ENCODE measurements around the gene GOPC. TPM values are rescaled to one million over a fixed set of nuclear protein-coding genes. Genes with fewer than 3 reads are reported as not detected.

The GOPC gene
- total and polyA plus RNA-seq, 2 of the 4 experiments (the other 2 are of a cell fraction), result 23.4 to 23.8 TPM

GRCh38 chr6:117514655-117515054, 87.7 kb downstream of the GOPC start:
- peaks cover 26 to 45% of the 10 kb centered on the region in 2 experiments for H3K79me1 ChIP-seq (ENCODE audit: low read depth in 1 of 2, low read length in 2 of 2)
- no peak overlapping the region for H2BK120ac ChIP-seq (ENCODE audit: low read depth, low read length)
- no peak overlapping the region for H2AFZ ChIP-seq (replicated peaks; ENCODE audit: low read length, poor library complexity)
- H2AK9ac ChIP-seq (replicated peaks; ENCODE audit: low read depth, low read length, poor library complexity), result no peak overlapping the region
- no peak overlapping the region for H2BK15ac ChIP-seq (ENCODE audit: low read depth, low read length)
- H2BK5ac ChIP-seq (ENCODE audit: low read depth, low read length, poor library complexity, severe bottlenecking), result no peak overlapping the region
- no CpG with 5 or more reads among the region's 1 CpG for WGBS, 2 experiments (ENCODE audit: extremely low coverage in 2 of 2, insufficient read length in 1 of 2)
- H3K27ac ChIP-seq (ENCODE audit: insufficient read depth, low read length), result no peak overlapping the region
- H3K14ac ChIP-seq (replicated peaks; ENCODE audit: low read depth, low read length), result no peak overlapping the region
- no peak overlapping the region for H4K91ac ChIP-seq (ENCODE audit: insufficient read depth, low read depth, low read length)
- no peaks in the 10 kb centered on the region for H3K27me3 ChIP-seq (ENCODE audit: control insufficient read depth, insufficient read depth, low read length)
- POLR2A ChIA-PET (ENCODE audit: unreplicated experiment), result no interaction called here
- H3K9ac ChIP-seq (ENCODE audit: low read depth, low read length), result no peak overlapping the region
- no peak overlapping the region for H3K23ac ChIP-seq (ENCODE audit: low read depth, low read length)
- TF ChIP-seq CEBPB (IDR thresholded peaks at IDR 0.05; ENCODE audit: low read depth, low read length) (peak; percentile 75; the same call in 1 of the 2 replicates), NFE2L2 (IDR thresholded peaks at IDR 0.05; ENCODE audit: low read depth, low read length) (no peak)
- CTCF ChIA-PET, result no interaction called here
- BruUV-seq (replicated peaks), result no TSS peak
- no peak overlapping the region for H4K8ac ChIP-seq (ENCODE audit: low read depth in 2 of 2, low read length in 2 of 2)
- H3K9me1 ChIP-seq (ENCODE audit: insufficient read depth, low read length), result peaks cover 7% of the 10 kb centered on the region
- peaks cover 13% of the 10 kb centered on the region for H3K4me1 ChIP-seq (ENCODE audit: control insufficient read depth, insufficient read depth, low read length)
- H2AK5ac ChIP-seq (ENCODE audit: low read depth, low read length), result no peak overlapping the region
- in situ Hi-C loops (cut with MboI; ENCODE audit: low sequenced_read_pairs), result no loop called here
- intact Hi-C loops (cut with micrococcal nuclease), result no loop called here
- no peak for ATAC-seq (ENCODE audit: low read depth)
- dilution Hi-C loops (cut with HindIII; ENCODE audit: low sequenced_read_pairs, unreplicated experiment), result no loop called here
- H4K20me1 ChIP-seq (ENCODE audit: insufficient read depth, low read length), result no peaks in the 10 kb centered on the region
- no peak overlapping the region for H3K4ac ChIP-seq (ENCODE audit: low read depth, low read length)
- H4K5ac ChIP-seq (ENCODE audit: low read depth, low read length), result no peak overlapping the region
- no peak for DNase-seq
- no peak overlapping the region for H3K18ac ChIP-seq (ENCODE audit: low read depth, low read length)
- peaks cover under 1% of the 10 kb centered on the region; the same call in 1 of the 2 replicates for H3K36me3 ChIP-seq (ENCODE audit: control insufficient read depth, insufficient read depth, low read length)
- H3K4me3 ChIP-seq (ENCODE audit: insufficient read depth, low read depth, low read length), result no peak overlapping the region
- H3K4me2 ChIP-seq (ENCODE audit: low read depth, low read length), result no peak overlapping the region
- H3K56ac ChIP-seq (ENCODE audit: extremely low read depth, insufficient read depth, low read length), result no peak overlapping the region
- H3K9me3 ChIP-seq (ENCODE audit: control insufficient read depth, insufficient read depth, low read length), result no peaks in the 10 kb centered on the region
- H2BK20ac ChIP-seq (ENCODE audit: low read depth, low read length), result no peak overlapping the region
